Measurements from ENCODE around the gene IGSF23. TPM values are rescaled to one million over a fixed set of nuclear protein-coding genes. Genes with fewer than 3 reads are reported as not detected.

Gene IGSF23
- total RNA-seq (2022; extraction: Qiagen RNA extraction), result 0.36 to 0.67 TPM (median 0.42 TPM) in 5 replicates

DNA sequence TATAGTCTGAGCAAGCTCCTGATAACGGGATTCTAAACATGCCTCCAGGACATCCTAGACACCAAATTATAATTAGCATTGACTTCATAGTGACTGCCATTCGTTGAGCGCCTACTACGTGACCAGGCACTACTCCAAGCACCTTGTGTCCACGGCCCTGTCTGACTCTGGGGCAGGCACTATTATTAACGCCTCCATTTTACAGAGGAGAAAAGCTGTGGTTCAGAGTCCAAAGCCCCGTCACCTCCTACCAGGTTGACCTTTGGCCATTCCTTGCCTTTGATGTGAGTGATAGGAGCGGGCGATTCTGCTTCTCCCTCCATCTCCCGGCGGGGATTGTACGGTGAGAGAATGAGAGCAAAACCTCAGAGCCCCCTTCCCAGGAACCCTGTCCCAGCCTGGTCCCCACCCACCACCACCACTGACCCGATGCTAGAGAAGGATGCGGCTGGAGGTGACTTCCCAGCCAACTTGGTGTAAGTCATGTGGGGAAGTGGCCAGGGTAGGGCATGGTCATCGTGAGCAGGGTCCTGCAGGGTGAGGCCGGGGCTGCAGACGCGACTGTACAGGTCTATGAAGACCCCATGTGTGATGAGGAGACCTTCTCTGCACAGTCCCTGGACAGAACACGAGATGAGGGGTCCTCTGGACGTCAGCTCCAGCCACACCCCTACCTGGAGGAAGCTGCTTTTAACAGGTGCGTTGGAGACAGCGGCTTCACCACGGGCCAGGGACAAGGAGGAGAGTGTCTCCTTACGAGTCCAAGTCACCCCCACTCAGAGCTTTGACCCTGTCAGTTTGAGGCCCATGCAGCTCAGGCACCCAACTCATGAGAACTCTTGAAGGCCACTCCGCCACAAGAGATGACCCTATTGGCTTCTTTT is at the start of gene IGSF23:
Gene IGSF23, plus strand, starts transcription at position 269 of the 884 bp plus-strand sequence. Its CDS starts 83 bp downstream, at position 352.

DNA sequence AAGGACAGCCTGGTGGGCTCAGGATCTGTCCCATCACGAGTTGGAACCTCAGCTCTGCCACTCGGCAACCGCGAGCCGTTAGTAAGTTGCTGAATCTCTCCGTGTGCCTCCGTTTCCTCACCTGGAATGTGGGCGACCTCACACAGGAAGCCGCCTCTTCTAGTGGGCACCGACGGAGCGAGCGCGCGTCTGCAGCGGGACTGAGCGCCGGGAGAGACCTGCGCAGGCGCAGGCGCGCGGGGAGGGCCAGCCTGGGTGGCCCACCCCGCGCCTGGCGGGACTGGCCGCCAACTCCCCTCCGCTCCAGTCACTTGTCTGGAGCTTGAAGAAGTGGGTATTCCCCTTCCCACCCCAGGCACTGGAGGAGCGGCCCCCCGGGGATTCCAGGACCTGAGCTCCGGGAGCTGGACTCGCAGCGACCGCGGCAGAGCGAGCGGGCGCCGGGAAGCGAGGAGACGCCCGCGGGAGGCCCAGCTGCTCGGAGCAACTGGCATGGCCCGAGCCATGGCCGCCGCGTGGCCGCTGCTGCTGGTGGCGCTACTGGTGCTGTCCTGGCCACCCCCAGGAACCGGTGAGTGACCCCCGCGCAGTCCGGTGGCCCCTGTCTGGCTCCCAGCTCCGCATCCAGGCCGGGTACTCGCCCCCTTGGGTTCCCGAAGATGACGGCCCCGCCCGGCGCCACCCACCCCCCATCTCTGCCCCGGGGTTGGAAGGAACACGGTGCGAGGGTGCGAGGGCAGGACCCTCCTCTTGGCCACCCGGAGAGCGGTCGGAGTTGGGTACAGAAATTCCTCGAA is 30.4 kb downstream of the IGSF23 start, which contains the start of gene PVR:
Gene PVR, plus strand, starts transcription at position 306 of the 797 bp plus-strand sequence. Its CDS starts 187 bp downstream, at position 493.

GRCh38 chr19:44671400-44671799 is 58.0 kb downstream of the IGSF23 start, which contains the start of gene CEACAM19:
Gene CEACAM19, plus strand, starts transcription at chr19:44671482. Its CDS starts 450 bp downstream, at chr19:44671932.

Other genes with a start within 250 kb of the IGSF23 start
- gene ZNF285, start 212.0 kb upstream of the IGSF23 start, total RNA-seq (2022; extraction: Qiagen RNA extraction), result 1.6 to 2.3 TPM (median 2.1 TPM) in 5 replicates
- gene ZNF229, start 165.1 kb upstream of the IGSF23 start, total RNA-seq (2022; extraction: Qiagen RNA extraction), result 2.3 to 3.2 TPM (median 2.3 TPM) in 5 replicates
- 7.3 to 9.2 TPM (median 7.5 TPM) in 5 replicates for gene ZNF180, start 113.0 kb upstream of the IGSF23 start, total RNA-seq (2022; extraction: Qiagen RNA extraction)
- gene CEACAM20, start 83.9 kb upstream of the IGSF23 start, total RNA-seq (2022; extraction: Qiagen RNA extraction), result 0.03 to 0.05 TPM (median 0.05 TPM) in 3 of 5 replicates, not detected in the others
- gene PVR, start 30.3 kb downstream of the IGSF23 start, total RNA-seq (2022; extraction: Qiagen RNA extraction), result 107 to 123 TPM (median 118 TPM) in 5 replicates
- gene CEACAM19, start 57.9 kb downstream of the IGSF23 start, total RNA-seq (2022; extraction: Qiagen RNA extraction), result 7.7 to 12.3 TPM (median 9.2 TPM) in 5 replicates
- 0.03 to 0.13 TPM (median 0.11 TPM) in 5 replicates for gene CEACAM16, start 85.6 kb downstream of the IGSF23 start, total RNA-seq (2022; extraction: Qiagen RNA extraction)
- gene BCL3, start 135.1 kb downstream of the IGSF23 start, total RNA-seq (2022; extraction: Qiagen RNA extraction), result 30.5 to 57.6 TPM (median 56.5 TPM) in 5 replicates
- 0.06 TPM in 1 of 5 replicates, not detected in the others for gene CBLC, start 164.3 kb downstream of the IGSF23 start, total RNA-seq (2022; extraction: Qiagen RNA extraction)
- 68.3 to 86.8 TPM (median 84.1 TPM) in 5 replicates for gene BCAM, start 195.5 kb downstream of the IGSF23 start, total RNA-seq (2022; extraction: Qiagen RNA extraction)
- gene NECTIN2, start 232.7 kb downstream of the IGSF23 start, total RNA-seq (2022; extraction: Qiagen RNA extraction), result 71.2 to 83.6 TPM (median 79.1 TPM) in 5 replicates